Measurements from ENCODE around the gene PDSS1. TPM values are rescaled to one million over a fixed set of nuclear protein-coding genes. Genes with fewer than 3 reads are reported as not detected.

Gene PDSS1
- total and polyA plus RNA-seq, 2 of the 13 experiments (the other 11 are each of a cell fraction or from before 2014, with no cell fraction given) = 18.7 to 19.3 TPM

GRCh38 chr10:26730552-26730951 is 33.1 kb downstream of the PDSS1 start:
- ChIA-PET POLR2A (no interaction called here), CTCF (ENCODE audit: low intra/inter-chr PET ratio, low total read pairs) (no interaction called here)
- H3K4me1 ChIP-seq (ENCODE audit: insufficient read depth, low read length) = peaks cover 28% of the 10 kb centered on the region
- no peak for ATAC-seq
- no peak overlapping the region for H2AFZ ChIP-seq (ENCODE audit: low read length)
- no peak for TF ChIP-seq MEF2D (CRISPR knock-in tag; IDR thresholded peaks at IDR 0.05)
- TF ChIP-seq YY1 (IDR thresholded peaks at IDR 0.05; ENCODE audit: insufficient read depth, insufficient replicate concordance, low read depth, low read length) = no peak
- no peak for TF ChIP-seq ZNF629 (CRISPR knock-in tag; conservative IDR thresholded peaks at IDR 0.05)
- no peak for TF ChIP-seq ZXDC (CRISPR knock-in tag; IDR thresholded peaks at IDR 0.05)
- no peak for TF ChIP-seq TBP (CRISPR knock-in tag; IDR thresholded peaks at IDR 0.05)
- TF ChIP-seq ZNF124 (CRISPR knock-in tag; IDR thresholded peaks at IDR 0.05) = no peak
- TF ChIP-seq ZNF766 (CRISPR knock-in tag; IDR thresholded peaks at IDR 0.05; ENCODE audit: borderline replicate concordance) = no peak
- TF ChIP-seq ZNF772 (CRISPR knock-in tag; IDR thresholded peaks at IDR 0.05) = no peak
- TF ChIP-seq GPN1 (CRISPR knock-in tag; IDR thresholded peaks at IDR 0.05; ENCODE audit: borderline replicate concordance) = no peak
- no peak for TF ChIP-seq TMF1 (CRISPR knock-in tag; IDR thresholded peaks at IDR 0.05; ENCODE audit: low read depth)
- no peak for TF ChIP-seq SMARCC2 (IDR thresholded peaks at IDR 0.05)
- DNase-seq (ENCODE audit: low spot score) = no peak
- H3K9me3 ChIP-seq (ENCODE audit: low read length) = no peaks in the 10 kb centered on the region
- H4K20me1 ChIP-seq (ENCODE audit: insufficient read depth, low read length) = no peaks in the 10 kb centered on the region
- no peaks in the 10 kb centered on the region for H3K27me3 ChIP-seq (ENCODE audit: control insufficient read depth in 1 of 2, insufficient read depth in 2 of 2, low read length in 2 of 2)
- H3K36me3 ChIP-seq (replicated peaks in 1 of 2; ENCODE audit: control insufficient read depth in 1 of 2, insufficient read depth in 2 of 2, low read length in 2 of 2) = peaks cover 8 to 28% of the 10 kb centered on the region in 2 experiments; a peak in 4 of 5 replicates
- H3K79me2 ChIP-seq (ENCODE audit: insufficient read depth, low read length) = no peaks in the 10 kb centered on the region
- FAIRE-seq = no peak
- H3K4me3 ChIP-seq (replicated peaks in 1 of 3; ENCODE audit: insufficient read depth in 1 of 3, low read depth in 2 of 3, low read length in 3 of 3) = no peak overlapping the region
- WGBS (ENCODE audit: low lambda C conversion rate) = 100% methylated on average over 2 of the region's 2 CpGs
- no peak overlapping the region for H3K9ac ChIP-seq (ENCODE audit: insufficient read depth, low read depth, low read length)
- no peak overlapping the region for H3K27ac ChIP-seq (ENCODE audit: extremely low read length, insufficient read depth, low read length)
- intact Hi-C loops (cut with micrococcal nuclease; ENCODE audit: unreplicated experiment) (no loop called here), in situ Hi-C loops (cut with HindIII; ENCODE audit: extremely low pct_ligation_motif_present, low pct_unique_long_range_greater_than_20kb) (no loop called here)
- no peak overlapping the region for H3K4me2 ChIP-seq (ENCODE audit: low read depth, low read length)
- no TSS peak for BruUV-seq (replicated peaks)

Measured in HepG2 (cell line).